Measurements from ENCODE around the gene ST3GAL5.

The ST3GAL5 gene

GRCh38 chr2:85917887-85918795 is 29.4 kb upstream of the ST3GAL5 start:
- DNase-seq = no peak

GRCh38 chr2:85915606-85916303 is 27.0 kb upstream of the ST3GAL5 start:
- DNase-seq = no peak

- DNase-seq = no peak
These were observed 26.1 kb upstream of the ST3GAL5 start for GRCh38 chr2:85914922-85915321.

GRCh38 chr2:85913884-85914881 is 25.4 kb upstream of the ST3GAL5 start:
- DNase-seq = peak; percentile 71

GRCh38 chr2:85911814-85912692 is 23.3 kb upstream of the ST3GAL5 start:
- peak; percentile 70 for DNase-seq

GRCh38 chr2:85911097-85911496 is 22.3 kb upstream of the ST3GAL5 start:
- no peak for DNase-seq

GRCh38 chr2:85909005-85909404 is 20.2 kb upstream of the ST3GAL5 start:
- no peak for DNase-seq

GRCh38 chr2:85908506-85908905 is 19.7 kb upstream of the ST3GAL5 start:
- DNase-seq = no peak

- no peak for DNase-seq
These were observed 18.9 kb upstream of the ST3GAL5 start for GRCh38 chr2:85907671-85908157.

GRCh38 chr2:85906748-85907147 is 18.0 kb upstream of the ST3GAL5 start:
- DNase-seq = no peak

- no peak for DNase-seq
These were observed 17.1 kb upstream of the ST3GAL5 start for GRCh38 chr2:85905891-85906290.

- DNase-seq = no peak
These were observed 16.4 kb upstream of the ST3GAL5 start for GRCh38 chr2:85905187-85905666.

GRCh38 chr2:85903849-85904248 is 15.1 kb upstream of the ST3GAL5 start:
- DNase-seq = no peak

GRCh38 chr2:85902496-85902895 is 13.7 kb upstream of the ST3GAL5 start:
- DNase-seq = no peak

- DNase-seq = no peak
These were observed 12.4 kb upstream of the ST3GAL5 start for GRCh38 chr2:85901155-85901554.

GRCh38 chr2:85900366-85900765 is 11.6 kb upstream of the ST3GAL5 start:
- DNase-seq = no peak

- DNase-seq = no peak
These were observed 11.1 kb upstream of the ST3GAL5 start for GRCh38 chr2:85899849-85900248.

GRCh38 chr2:85899284-85899683 is 10.5 kb upstream of the ST3GAL5 start:
- no peak for DNase-seq

- DNase-seq = no peak
These were observed 10.1 kb upstream of the ST3GAL5 start for GRCh38 chr2:85898881-85899280.

- peak; percentile 21 for DNase-seq
These were observed 5.9 kb upstream of the ST3GAL5 start for GRCh38 chr2:85894554-85895278.

Measured in suppressor macrophage treated with lipopolysaccharide for 4 hours (primary cell).